Ectodermal cell (in vitro differentiated cells): ENCODE data around the gene EPHA7.

Experiments used
- H3K27ac ChIP-seq: 2 replicates; pipeline ENCODE4 v1.7.0; 2013; ENCODE audit warnings: mild to moderate bottlenecking, low read depth, low read length; ENCODE audit not compliant: insufficient read depth, poor library complexity, severe bottlenecking
- H3K27me3 ChIP-seq: 2 replicates; pipeline ENCODE4 v1.7.0; 2013; ENCODE audit warnings: mild to moderate bottlenecking, low read length; ENCODE audit not compliant: insufficient read depth, control insufficient read depth, poor library complexity, severe bottlenecking
- H3K36me3 ChIP-seq: one replicate; pipeline ENCODE4 v1.7.0; 2013; ENCODE audit warnings: low read length; ENCODE audit not compliant: control insufficient read depth, insufficient read depth
- H3K4me1 ChIP-seq: one replicate; pipeline ENCODE4 v1.7.0; 2013; ENCODE audit warnings: low read length; ENCODE audit not compliant: control insufficient read depth, insufficient read depth
- H3K4me3 ChIP-seq: 2 replicates; pipeline ENCODE4 v1.7.0; 2013; ENCODE audit warnings: low read depth, low read length, control low read depth; ENCODE audit not compliant: insufficient read depth
- H3K9me3 ChIP-seq: 2 replicates; pipeline ENCODE4 v1.7.0; 2013; ENCODE audit warnings: mild to moderate bottlenecking, low read length, moderate library complexity; ENCODE audit not compliant: control insufficient read depth
- WGBS, 2 experiments: methylation state at CpG; one replicate each; pipeline ENCODE4 v1.1.7; 2013; ENCODE audit warnings: missing lambda C conversion rate in 2 of 2; 5-methylcytosine and 5-hydroxymethylcytosine counted together

The EPHA7 gene

DNA sequence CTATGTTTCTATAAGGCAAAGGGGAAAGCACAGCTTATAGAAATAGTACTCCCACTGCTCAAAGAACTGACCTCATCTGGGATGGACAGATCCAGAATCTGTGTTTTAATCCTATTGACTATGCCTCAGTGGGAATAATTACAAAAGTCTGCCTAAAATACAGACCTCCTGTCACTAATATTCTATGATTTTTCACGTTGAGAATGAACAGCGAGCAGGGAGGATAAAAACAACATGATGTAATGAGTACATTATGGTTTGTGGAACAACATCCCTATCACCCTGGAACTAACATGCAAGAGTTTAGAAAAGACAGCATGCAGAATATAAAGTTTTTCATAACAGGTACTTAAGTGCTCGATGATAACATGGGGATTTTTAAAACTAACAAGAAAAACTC, 53.9 kb downstream of the EPHA7 start:
- H3K9me3 ChIP-seq, result no peaks in the 10 kb centered on the region
- 97 to 100% methylated on average over 1 to 3 of the region's 3 CpGs for WGBS, 2 experiments
- no peaks in the 10 kb centered on the region for H3K36me3 ChIP-seq
- H3K4me1 ChIP-seq, result no peaks in the 10 kb centered on the region
- no peaks in the 10 kb centered on the region for H3K27me3 ChIP-seq
- H3K4me3 ChIP-seq, result no peak overlapping the region
- no peak overlapping the region for H3K27ac ChIP-seq

DNA sequence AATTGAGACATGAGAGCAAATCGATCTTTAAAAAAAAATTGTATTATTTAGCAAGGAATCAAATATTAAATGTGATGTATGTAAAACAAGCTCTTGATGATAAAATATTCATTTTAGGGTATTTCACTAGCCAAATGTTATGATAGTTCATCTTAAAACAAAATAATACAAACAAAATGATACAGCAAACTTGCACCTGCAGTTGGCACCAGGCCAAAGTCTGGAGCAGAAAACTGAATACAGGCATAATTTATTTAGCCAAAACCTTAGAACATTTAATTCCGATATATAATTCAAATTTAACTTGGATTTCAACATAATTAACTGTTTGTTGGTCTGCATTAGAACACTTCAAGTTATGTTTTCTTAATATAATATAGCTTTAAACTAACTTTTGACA, 60.9 kb downstream of the EPHA7 start:
- Histone ChIP-seq H3K9me3 (no peaks in the 10 kb centered on the region), H3K36me3 (peaks cover 26% of the 10 kb centered on the region), H3K27me3 (no peaks in the 10 kb centered on the region), H3K27ac (no peak overlapping the region), H3K4me1 (no peaks in the 10 kb centered on the region), H3K4me3 (no peak overlapping the region)
- 100% methylated on average over 1 to 2 of the region's 2 CpGs for WGBS, 2 experiments

DNA sequence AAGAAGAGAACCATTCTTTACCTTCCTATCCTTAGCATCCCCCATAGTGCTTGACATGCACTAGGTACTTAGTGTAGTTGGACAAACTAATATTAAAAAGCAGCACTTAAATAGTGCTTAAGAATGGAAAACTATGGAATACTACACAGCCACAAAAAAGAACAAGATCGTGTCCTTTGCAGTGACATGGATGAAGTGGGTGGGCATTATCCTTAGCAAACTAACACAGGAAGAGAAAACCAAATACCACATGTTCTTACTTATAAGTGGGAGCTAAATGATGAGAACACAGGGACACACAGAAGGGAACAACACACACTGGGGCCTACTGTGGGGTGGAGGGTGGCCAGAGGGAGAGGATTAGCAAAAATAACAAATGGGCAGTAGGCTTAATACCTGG, 66.8 kb downstream of the EPHA7 start:
- Histone ChIP-seq H3K4me3 (no peak overlapping the region), H3K4me1 (no peaks in the 10 kb centered on the region), H3K27ac (no peak overlapping the region), H3K9me3 (no peaks in the 10 kb centered on the region), H3K27me3 (no peaks in the 10 kb centered on the region), H3K36me3 (peaks cover 33% of the 10 kb centered on the region)
- 83 to 100% methylated on average over 1 of the region's 1 CpG for WGBS, 2 experiments

DNA sequence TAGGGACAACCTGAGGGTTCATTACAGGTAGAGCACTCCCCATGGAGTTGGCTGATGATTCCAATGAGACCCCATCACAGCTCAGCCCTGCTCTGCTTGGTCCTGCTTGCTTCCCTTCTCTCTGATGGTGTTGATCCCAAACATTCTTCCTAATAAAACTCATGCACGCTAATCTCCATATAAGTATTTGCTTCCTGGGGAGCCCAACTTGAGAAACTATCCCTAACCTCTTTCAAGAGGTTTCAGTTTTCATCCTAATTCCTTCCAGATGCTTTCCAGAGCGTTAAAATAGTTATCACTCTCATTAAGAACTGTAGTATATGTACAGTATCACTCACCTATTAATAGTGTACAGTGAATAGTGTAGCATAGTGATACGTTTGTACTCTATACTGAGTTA, 68.1 kb downstream of the EPHA7 start:
- no peak overlapping the region for H3K27ac ChIP-seq
- no peak overlapping the region for H3K4me3 ChIP-seq
- no peaks in the 10 kb centered on the region for H3K4me1 ChIP-seq
- no peaks in the 10 kb centered on the region for H3K9me3 ChIP-seq
- WGBS, 2 experiments, result 93 to 100% methylated on average over 1 of the region's 3 CpGs
- peaks cover 19% of the 10 kb centered on the region for H3K36me3 ChIP-seq
- no peaks in the 10 kb centered on the region for H3K27me3 ChIP-seq

DNA sequence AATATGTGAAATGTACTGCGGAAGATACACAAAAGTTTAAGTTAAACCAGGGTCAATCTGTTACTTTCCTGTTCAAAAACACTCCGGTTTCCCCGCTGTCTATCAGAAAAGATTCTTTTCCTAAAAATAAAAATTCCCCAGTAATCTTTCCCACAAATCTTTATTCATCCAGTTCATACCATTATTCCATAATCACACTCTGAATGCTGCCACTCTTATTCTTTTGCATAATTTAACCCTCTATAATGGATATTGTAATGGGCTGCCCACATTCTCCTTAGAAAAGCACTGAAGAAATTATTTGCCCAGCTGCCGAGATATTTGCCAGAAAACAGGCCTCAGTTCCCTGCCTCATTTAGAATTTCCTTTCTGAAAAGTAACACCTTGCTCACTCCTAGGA, 68.6 kb downstream of the EPHA7 start:
- 90 to 92% methylated on average over 4 of the region's 4 CpGs for WGBS, 2 experiments
- H3K27ac ChIP-seq, result no peak overlapping the region
- H3K36me3 ChIP-seq, result peaks cover 15% of the 10 kb centered on the region
- no peaks in the 10 kb centered on the region for H3K9me3 ChIP-seq
- no peak overlapping the region for H3K4me3 ChIP-seq
- no peaks in the 10 kb centered on the region for H3K4me1 ChIP-seq
- H3K27me3 ChIP-seq, result no peaks in the 10 kb centered on the region

DNA sequence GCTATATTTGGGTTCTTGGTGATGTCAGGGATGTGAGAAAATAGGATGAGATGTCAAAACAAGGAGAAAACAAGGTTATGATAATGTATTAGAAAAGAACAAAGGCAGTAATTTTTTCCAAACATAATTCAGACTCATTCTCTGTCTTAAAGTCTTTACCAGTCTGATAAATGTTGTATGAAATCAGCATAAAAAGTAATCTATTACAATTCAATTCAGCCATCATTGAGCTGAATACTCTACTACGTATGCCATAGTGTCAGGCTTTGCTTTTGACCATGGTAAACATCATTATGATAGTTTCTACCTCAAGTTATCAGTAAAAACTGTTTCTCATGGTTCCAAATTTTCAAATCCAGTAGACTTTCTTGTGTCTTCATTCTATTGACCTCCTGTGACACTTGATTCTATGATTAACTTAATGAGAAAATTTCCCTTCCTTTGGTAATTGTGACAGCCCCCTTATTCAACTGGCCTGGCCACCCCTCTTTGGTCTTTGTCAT, 75.0 kb downstream of the EPHA7 start:
- 85 to 100% methylated on average over 1 of the region's 1 CpG for WGBS, 2 experiments
- Histone ChIP-seq H3K4me1 (no peaks in the 10 kb centered on the region), H3K27me3 (no peaks in the 10 kb centered on the region), H3K9me3 (no peaks in the 10 kb centered on the region), H3K36me3 (no peaks in the 10 kb centered on the region), H3K4me3 (no peak overlapping the region), H3K27ac (no peak overlapping the region)

DNA sequence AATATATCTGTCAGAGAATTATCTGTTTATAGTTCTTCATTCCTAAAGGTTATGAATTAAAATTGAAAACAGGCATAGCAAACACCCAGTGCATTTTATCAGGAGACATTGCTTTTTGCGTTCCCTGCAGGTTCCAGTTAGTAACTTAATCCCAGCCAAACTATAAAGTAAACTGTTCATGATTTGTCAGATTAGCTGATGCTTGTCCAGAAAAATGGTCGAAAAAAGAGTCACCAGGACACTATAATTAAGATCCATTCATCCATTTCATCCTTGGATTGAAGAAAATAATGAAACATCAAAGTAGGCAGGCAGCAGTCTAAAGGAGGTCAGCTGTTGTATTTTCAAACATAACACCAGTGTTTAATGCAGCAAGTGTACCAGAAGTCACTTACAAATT, 75.9 kb downstream of the EPHA7 start:
- H3K4me3 ChIP-seq, result no peak overlapping the region
- H3K27me3 ChIP-seq, result no peaks in the 10 kb centered on the region
- no peaks in the 10 kb centered on the region for H3K4me1 ChIP-seq
- WGBS, 2 experiments, result 91 to 94% methylated on average over 2 of the region's 2 CpGs
- no peaks in the 10 kb centered on the region for H3K9me3 ChIP-seq
- no peak overlapping the region for H3K27ac ChIP-seq
- no peaks in the 10 kb centered on the region for H3K36me3 ChIP-seq

DNA sequence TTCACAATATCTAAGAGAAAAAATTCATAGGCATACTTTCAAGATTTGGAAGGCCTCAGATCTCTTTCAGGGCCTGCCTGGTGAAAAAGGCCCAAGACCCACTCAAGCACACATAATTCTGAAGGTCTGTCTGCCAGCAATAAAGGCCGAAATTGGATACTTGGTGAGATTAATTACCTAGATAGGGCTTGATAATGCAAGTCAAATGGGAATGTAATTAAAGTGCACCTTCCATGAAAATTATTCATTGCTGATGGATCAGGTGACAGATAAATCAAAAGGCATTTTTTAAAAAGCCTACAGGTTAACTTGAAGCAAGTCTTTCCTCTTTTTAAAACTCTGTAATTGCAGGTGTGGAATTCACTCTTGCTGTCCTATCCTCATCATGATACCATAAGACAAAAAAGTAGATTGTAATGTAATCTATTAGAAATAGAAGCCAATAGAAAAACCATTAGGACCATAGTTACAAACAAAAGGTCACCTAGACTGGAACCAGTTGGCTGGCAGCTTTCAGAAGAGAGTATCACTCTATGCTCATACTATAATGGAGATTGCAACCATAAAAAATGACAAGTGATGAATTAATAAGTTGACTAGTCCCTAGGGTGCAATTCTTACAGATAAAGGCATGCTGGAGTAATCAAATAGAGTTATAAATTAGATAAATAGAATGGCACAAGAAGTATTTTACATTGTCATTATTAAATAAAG, 77.3 kb downstream of the EPHA7 start:
- H3K27ac ChIP-seq, result no peak overlapping the region
- no peaks in the 10 kb centered on the region for H3K9me3 ChIP-seq
- no peaks in the 10 kb centered on the region for H3K36me3 ChIP-seq
- 93 to 100% methylated on average over 1 of the region's 1 CpG for WGBS, 2 experiments
- no peaks in the 10 kb centered on the region for H3K27me3 ChIP-seq
- no peaks in the 10 kb centered on the region for H3K4me1 ChIP-seq
- H3K4me3 ChIP-seq, result no peak overlapping the region

DNA sequence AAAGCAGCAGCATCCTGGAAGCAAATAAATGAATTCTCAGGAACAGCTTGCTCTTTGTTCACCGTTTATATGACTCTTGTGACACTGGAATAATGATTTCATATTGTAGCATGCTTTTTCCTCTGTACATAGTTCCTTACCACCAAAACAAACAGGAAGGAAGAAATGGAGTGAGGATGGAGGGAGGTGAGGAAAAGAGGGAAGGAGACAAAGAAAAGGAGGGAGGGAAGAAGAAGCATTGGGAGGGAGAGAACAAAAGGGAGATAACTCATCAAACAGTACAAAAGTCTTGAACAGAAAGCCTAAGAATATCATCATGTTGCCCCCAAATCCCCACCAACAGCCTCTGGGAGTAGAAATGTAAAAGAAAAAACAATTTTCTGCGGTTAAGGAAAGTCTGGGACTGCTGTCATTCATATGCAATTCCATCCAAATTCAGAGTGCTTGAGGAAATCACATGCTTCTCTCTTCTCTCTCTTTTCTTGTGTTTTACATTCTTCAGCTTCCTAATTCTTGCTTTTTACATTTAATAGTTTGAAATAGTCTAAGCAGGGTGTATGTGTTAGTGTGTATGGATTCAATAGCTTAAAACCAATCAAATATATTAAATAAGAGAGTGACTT, 81.5 kb downstream of the EPHA7 start:
- H3K36me3 ChIP-seq, result peaks cover 8% of the 10 kb centered on the region
- no peaks in the 10 kb centered on the region for H3K4me1 ChIP-seq
- H3K27ac ChIP-seq, result no peak overlapping the region
- 10 to 55% methylated on average over 1 to 2 of the region's 2 CpGs for WGBS, 2 experiments
- no peaks in the 10 kb centered on the region for H3K27me3 ChIP-seq
- H3K4me3 ChIP-seq, result no peak overlapping the region
- H3K9me3 ChIP-seq, result no peaks in the 10 kb centered on the region

DNA sequence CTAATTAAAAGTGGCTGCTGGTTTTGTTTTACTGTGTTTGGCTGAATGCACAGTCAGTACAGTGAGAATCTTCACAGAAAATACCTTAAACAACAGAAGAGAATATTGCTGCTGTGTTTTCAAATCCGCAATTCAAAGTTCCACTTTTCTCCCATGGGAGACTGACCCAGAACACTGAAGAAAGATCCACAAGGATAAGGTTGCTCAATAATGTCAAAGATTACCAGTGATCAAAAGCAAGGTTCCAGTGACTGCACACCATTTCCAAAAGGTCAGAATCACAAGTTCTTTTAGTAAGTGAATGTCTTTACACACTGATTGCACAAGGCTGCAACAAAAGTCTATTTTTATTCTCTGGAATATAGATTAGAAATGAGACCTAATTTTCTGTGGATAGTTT, 82.3 kb downstream of the EPHA7 start:
- no peaks in the 10 kb centered on the region for H3K27me3 ChIP-seq
- no peak overlapping the region for H3K27ac ChIP-seq
- WGBS, 2 experiments, result 92 to 93% methylated on average over 1 of the region's 1 CpG
- H3K4me3 ChIP-seq, result no peak overlapping the region
- no peaks in the 10 kb centered on the region for H3K9me3 ChIP-seq
- peaks cover 8% of the 10 kb centered on the region for H3K36me3 ChIP-seq
- no peaks in the 10 kb centered on the region for H3K4me1 ChIP-seq
